ENCODE results near the gene BICC1. TPM values are rescaled to one million over a fixed set of nuclear protein-coding genes. Genes with fewer than 3 reads are reported as not detected.

BICC1 gene
- total RNA-seq, 1 experiment from 2014 or later: 118 TPM

DNA sequence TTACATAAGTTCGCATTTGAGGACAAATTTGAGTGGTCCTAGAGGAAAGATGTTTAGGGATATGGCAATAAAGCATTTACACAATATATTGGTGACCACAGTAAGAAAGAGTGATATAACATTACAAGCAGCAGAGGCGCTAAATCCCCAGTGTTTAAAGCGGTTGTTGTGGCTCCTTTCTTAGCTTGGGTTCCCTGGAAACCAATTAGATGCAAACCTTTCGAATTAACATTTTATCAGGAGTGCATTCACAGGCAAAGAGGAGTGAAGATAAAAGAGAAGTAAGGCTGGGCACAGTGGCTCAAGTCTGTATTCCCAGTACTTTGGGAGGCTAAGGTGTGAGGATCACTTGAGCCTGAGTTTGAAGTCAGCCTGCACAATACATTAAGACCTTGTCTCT lies 331.1 kb downstream of the BICC1 start:
- H3K9me3 Mint-ChIP-seq (ENCODE audit: unreplicated experiment): no peaks in the 10 kb centered on the region
- no peaks in the 10 kb centered on the region for H3K9me3 ChIP-seq
- DNase-seq: no peak
- H3K27me3 Mint-ChIP-seq (ENCODE audit: insufficient read depth, unreplicated experiment): no peaks in the 10 kb centered on the region
- no TSS peak for BruUV-seq (replicated peaks)
- no peaks in the 10 kb centered on the region for H3K36me3 ChIP-seq (ENCODE audit: control insufficient read depth, insufficient read depth, low read length)
- intact Hi-C loops (cut with micrococcal nuclease; ENCODE audit: unreplicated experiment): loop anchor here (1.0 to 2.0 kb wide), 2 partner anchors 13 to 61 kb away; no protein-coding TSS in a partner anchor
- ChIA-PET CTCF (no interaction called here), POLR2A (no interaction called here)
- H3K4me1 ChIP-seq: peaks cover 20% of the 10 kb centered on the region
- no peak for TF ChIP-seq CTCF (IDR thresholded peaks at IDR 0.05; ENCODE audit: insufficient read depth in 1 of 2, low read depth in 1 of 2, low read length in 1 of 2, severe bottlenecking in 1 of 2, unreplicated experiment in 1 of 2)
- H3K27ac Mint-ChIP-seq (ENCODE audit: unreplicated experiment): no peak overlapping the region
- peaks cover 6% of the 10 kb centered on the region for H3K36me3 Mint-ChIP-seq (ENCODE audit: insufficient read depth, unreplicated experiment)
- H3K4me3 Mint-ChIP-seq (ENCODE audit: unreplicated experiment): no peak overlapping the region
- H3K4me1 Mint-ChIP-seq (ENCODE audit: low read depth, unreplicated experiment): peaks cover 30% of the 10 kb centered on the region
- no peak overlapping the region for H3K4me3 ChIP-seq (ENCODE audit: low read depth, low read length)
- H3K27me3 ChIP-seq (replicated peaks; ENCODE audit: control insufficient read depth, insufficient read depth, low read length): no peaks in the 10 kb centered on the region

DNA sequence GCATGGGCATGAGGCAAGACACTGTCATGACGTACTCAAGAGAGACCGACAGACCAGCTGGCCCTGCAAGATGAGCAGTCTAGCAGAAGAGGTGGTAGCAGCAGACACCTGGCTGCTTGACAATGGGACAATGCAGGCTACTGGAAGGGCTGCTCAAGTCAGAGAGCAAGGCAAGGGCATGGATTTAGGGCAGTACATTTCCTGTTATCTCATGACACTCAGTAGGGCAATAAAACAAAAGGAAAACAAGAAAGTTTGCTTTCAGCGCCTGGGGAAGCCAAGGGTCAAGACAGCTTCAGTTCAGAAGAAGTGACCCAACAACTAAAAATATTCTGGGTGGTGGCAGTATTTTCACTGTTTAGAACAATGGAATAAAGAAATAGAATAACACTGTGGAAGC lies 332.0 kb downstream of the BICC1 start:
- DNase-seq: peak; percentile 71 to 73
- no peak overlapping the region for H3K4me3 Mint-ChIP-seq (ENCODE audit: unreplicated experiment)
- no peak for TF ChIP-seq CTCF (IDR thresholded peaks at IDR 0.05; ENCODE audit: insufficient read depth in 1 of 2, low read depth in 1 of 2, low read length in 1 of 2, severe bottlenecking in 1 of 2, unreplicated experiment in 1 of 2)
- BruUV-seq (replicated peaks): no TSS peak
- Histone ChIP-seq H3K9me3 (no peaks in the 10 kb centered on the region), H3K4me1 (peaks cover 20% of the 10 kb centered on the region), H3K4me3 (ENCODE audit: low read depth, low read length) (no peak overlapping the region), H3K36me3 (ENCODE audit: control insufficient read depth, insufficient read depth, low read length) (no peaks in the 10 kb centered on the region), H3K27me3 (replicated peaks; ENCODE audit: control insufficient read depth, insufficient read depth, low read length) (no peaks in the 10 kb centered on the region)
- peaks cover 30% of the 10 kb centered on the region for H3K4me1 Mint-ChIP-seq (ENCODE audit: low read depth, unreplicated experiment)
- H3K27me3 Mint-ChIP-seq (ENCODE audit: insufficient read depth, unreplicated experiment): no peaks in the 10 kb centered on the region
- H3K27ac Mint-ChIP-seq (ENCODE audit: unreplicated experiment): peak overlapping the region; percentile 7
- intact Hi-C loops (cut with micrococcal nuclease; ENCODE audit: unreplicated experiment): loop anchor here (1.0 to 2.0 kb wide), 2 partner anchors 12 to 62 kb away; no protein-coding TSS in a partner anchor
- no peaks in the 10 kb centered on the region for H3K9me3 Mint-ChIP-seq (ENCODE audit: unreplicated experiment)
- POLR2A ChIA-PET: no interaction called here
- CTCF ChIA-PET: interaction anchor here (0.6 kb wide), 1 partner anchor 36 kb away, joined by 3 read pairs; no protein-coding TSS in a partner anchor
- peaks cover 4% of the 10 kb centered on the region for H3K36me3 Mint-ChIP-seq (ENCODE audit: insufficient read depth, unreplicated experiment)

- no TSS peak for BruUV-seq (replicated peaks)
- Histone ChIP-seq H3K27me3 (replicated peaks; ENCODE audit: control insufficient read depth, insufficient read depth, low read length) (no peaks in the 10 kb centered on the region), H3K4me1 (peaks cover 20% of the 10 kb centered on the region), H3K36me3 (ENCODE audit: control insufficient read depth, insufficient read depth, low read length) (no peaks in the 10 kb centered on the region), H3K9me3 (no peaks in the 10 kb centered on the region), H3K4me3 (ENCODE audit: low read depth, low read length) (no peak overlapping the region)
- Mint-ChIP-seq H3K4me1 (ENCODE audit: low read depth, unreplicated experiment) (peaks cover 30% of the 10 kb centered on the region), H3K9me3 (ENCODE audit: unreplicated experiment) (no peaks in the 10 kb centered on the region), H3K27me3 (ENCODE audit: insufficient read depth, unreplicated experiment) (no peaks in the 10 kb centered on the region), H3K36me3 (ENCODE audit: insufficient read depth, unreplicated experiment) (peaks cover 4% of the 10 kb centered on the region), H3K4me3 (ENCODE audit: unreplicated experiment) (no peak overlapping the region), H3K27ac (ENCODE audit: unreplicated experiment) (no peak overlapping the region)
- TF ChIP-seq CTCF (IDR thresholded peaks at IDR 0.05; ENCODE audit: insufficient read depth in 1 of 2, low read depth in 1 of 2, low read length in 1 of 2, severe bottlenecking in 1 of 2, unreplicated experiment in 1 of 2): no peak
- DNase-seq: no peak
- POLR2A ChIA-PET: no interaction called here
- CTCF ChIA-PET: no interaction called here
- intact Hi-C loops (cut with micrococcal nuclease; ENCODE audit: unreplicated experiment): no loop called here
These were observed 334.2 kb downstream of the BICC1 start for GRCh38 chr10:58846856-58847255.
